ENCODE results near the gene ZDHHC3. TPM values are rescaled to one million over a fixed set of nuclear protein-coding genes. Genes with fewer than 3 reads are reported as not detected.

ZDHHC3 gene
- polyA plus RNA-seq, 1 of the 3 experiments (the other 2 are of a cell fraction): 60.7 TPM

DNA sequence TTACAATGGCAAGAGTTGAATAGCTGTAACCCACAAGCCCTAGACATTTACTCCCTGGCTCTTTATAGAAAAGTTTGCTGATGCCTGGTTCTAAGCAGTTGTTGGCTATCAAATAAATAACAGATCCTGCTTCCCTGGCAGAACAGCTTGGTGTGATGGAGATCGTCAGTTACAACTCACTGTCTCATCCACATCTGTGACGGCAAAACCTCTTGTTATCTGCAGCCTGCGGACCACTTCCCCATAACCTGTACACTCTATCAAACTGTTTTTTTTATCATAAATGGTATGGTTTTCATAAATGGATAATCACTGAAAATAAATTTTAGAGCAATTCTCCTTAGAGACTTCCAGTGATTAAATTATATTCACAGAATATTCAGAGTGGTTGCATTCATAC lies 14.1 kb downstream of the ZDHHC3 start:
- 95% methylated on average over 3 of the region's 3 CpGs for WGBS (ENCODE audit: low lambda C conversion rate)
- Histone ChIP-seq H2AFZ (ENCODE audit: low read depth) (no peak overlapping the region), H3K4me1 (ENCODE audit: control insufficient read depth in 1 of 2, insufficient read depth in 2 of 2, low read depth in 1 of 2, low read length in 1 of 2) (peaks cover 0 to 54% of the 10 kb centered on the region in 2 experiments; a peak in 3 of 4 replicates), H3K79me2 (ENCODE audit: insufficient read depth) (peaks cover 54% of the 10 kb centered on the region), H3K4me2 (no peak overlapping the region), H3K36me3 (replicated peaks in 1 of 2; ENCODE audit: control insufficient read depth in 1 of 2, insufficient read depth in 2 of 2, low read length in 1 of 2) (peaks cover 0 to 15% of the 10 kb centered on the region in 2 experiments), H3K9me3 (no peaks in the 10 kb centered on the region), H3K27ac (ENCODE audit: low read depth in 2 of 2, low read length in 1 of 2) (peak overlapping the region in 1 of 2 experiments; percentile 81; a peak in 2 of 4 replicates), H4K20me1 (ENCODE audit: insufficient read depth) (peaks cover 34% of the 10 kb centered on the region; the same call in 1 of the 2 replicates), H3K4me3 (ENCODE audit: low read depth in 2 of 2, low read length in 1 of 2) (no peak overlapping the region), H3F3A (replicated peaks; ENCODE audit: insufficient read depth) (peaks cover 4% of the 10 kb centered on the region), H3K9me2 (no peaks in the 10 kb centered on the region), H3K27me3 (ENCODE audit: insufficient read depth) (no peaks in the 10 kb centered on the region), H3K9ac (no peak overlapping the region)
- CTCF ChIA-PET: no interaction called here
- peak; percentile 53 for DNase-seq
- POLR2A ChIA-PET: interaction anchor here (1.3 kb wide), 1 partner anchor 249 kb away, joined by 3 read pairs; the partner anchor contains the start of gene ZNF502
- TF ChIP-seq USF2 (IDR thresholded peaks at IDR 0.05; ENCODE audit: borderline replicate concordance, low read depth, low read length) (no peak), GATA2 (CRISPR knock-in tag; IDR thresholded peaks at IDR 0.05) (peak; percentile 42; the same call in 1 of the 2 replicates), EP300 (IDR thresholded peaks at IDR 0.05; ENCODE audit: borderline replicate concordance in 1 of 2, low read depth in 1 of 2, low read length in 1 of 2) (peak in 1 of 2 experiments; percentile 32; a peak in 1 of 4 replicates)
- TF ChIP-seq, protein P1, sequence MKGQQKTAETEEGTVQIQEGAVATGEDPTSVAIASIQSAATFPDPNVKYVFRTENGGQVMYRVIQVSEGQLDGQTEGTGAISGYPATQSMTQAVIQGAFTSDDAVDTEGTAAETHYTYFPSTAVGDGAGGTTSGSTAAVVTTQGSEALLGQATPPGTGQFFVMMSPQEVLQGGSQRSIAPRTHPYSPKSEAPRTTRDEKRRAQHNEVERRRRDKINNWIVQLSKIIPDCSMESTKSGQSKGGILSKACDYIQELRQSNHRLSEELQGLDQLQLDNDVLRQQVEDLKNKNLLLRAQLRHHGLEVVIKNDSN (IDR thresholded peaks at IDR 0.05; ENCODE audit: borderline replicate concordance, low read depth): no peak

- no peaks in the 10 kb centered on the region for H3K9me3 ChIP-seq
- H3K27me3 ChIP-seq (ENCODE audit: insufficient read depth): no peaks in the 10 kb centered on the region
- H3K27ac ChIP-seq (ENCODE audit: low read depth in 2 of 2, low read length in 1 of 2): peak overlapping the region in 1 of 2 experiments; percentile 22; a peak in 1 of 4 replicates
- peaks cover 28% of the 10 kb centered on the region; the same call in 1 of the 2 replicates for H4K20me1 ChIP-seq (ENCODE audit: insufficient read depth)
- no peak overlapping the region for H3K4me2 ChIP-seq
- no peak overlapping the region for H2AFZ ChIP-seq (ENCODE audit: low read depth)
- no peak for DNase-seq
- H3K9me2 ChIP-seq: no peaks in the 10 kb centered on the region
- H3K9ac ChIP-seq: no peak overlapping the region
- TF ChIP-seq, protein P1 (IDR thresholded peaks at IDR 0.05; ENCODE audit: borderline replicate concordance, low read depth): no peak
- no peak for TF ChIP-seq TAF1 (IDR thresholded peaks at IDR 0.05; ENCODE audit: borderline replicate concordance, low read depth, low read length)
- H3K36me3 ChIP-seq (replicated peaks in 1 of 2; ENCODE audit: control insufficient read depth in 1 of 2, insufficient read depth in 2 of 2, low read length in 1 of 2): peaks cover 0 to 19% of the 10 kb centered on the region in 2 experiments
- CTCF ChIA-PET: interaction anchor here (1.1 kb wide), 1 partner anchor 28 kb away, joined by 3 read pairs; no protein-coding TSS in a partner anchor
- H3F3A ChIP-seq (replicated peaks; ENCODE audit: insufficient read depth): no peaks in the 10 kb centered on the region
- H3K4me3 ChIP-seq (ENCODE audit: low read depth in 2 of 2, low read length in 1 of 2): no peak overlapping the region
- peaks cover 0 to 54% of the 10 kb centered on the region in 2 experiments; a peak in 3 of 4 replicates for H3K4me1 ChIP-seq (ENCODE audit: control insufficient read depth in 1 of 2, insufficient read depth in 2 of 2, low read depth in 1 of 2, low read length in 1 of 2)
- POLR2A ChIA-PET: no interaction called here
- 95% methylated on average over 3 of the region's 3 CpGs for WGBS (ENCODE audit: low lambda C conversion rate)
- H3K79me2 ChIP-seq (ENCODE audit: insufficient read depth): peaks cover 42% of the 10 kb centered on the region
Observed at GRCh38 chr3:44960387-44961026, 15.5 kb downstream of the ZDHHC3 start.
